ENCODE measurements around the gene ADCYAP1.

- TF ChIP-seq CTCF (IDR thresholded peaks at IDR 0.05) (no peak), POLR2AphosphoS5 (IDR thresholded peaks at IDR 0.05; ENCODE audit: low read depth, low read length) (no peak), REST (IDR thresholded peaks at IDR 0.05; ENCODE audit: insufficient read depth in 1 of 2, low read depth in 2 of 2, low read length in 1 of 2) (no peak), SIN3A (IDR thresholded peaks at IDR 0.05; ENCODE audit: borderline replicate concordance, insufficient read depth, low read depth, low read length) (no peak)
Observed at GRCh38 chr18:857986-858385, 46.7 kb upstream of the ADCYAP1 start.
